Measurements from ENCODE around the gene SSR1. TPM values are rescaled to one million over a fixed set of nuclear protein-coding genes. Genes with fewer than 3 reads are reported as not detected.

Gene SSR1
- total RNA-seq, 4 donors from 2014 or later: 26.6 to 65.7 (median 36.8) TPM

DNA sequence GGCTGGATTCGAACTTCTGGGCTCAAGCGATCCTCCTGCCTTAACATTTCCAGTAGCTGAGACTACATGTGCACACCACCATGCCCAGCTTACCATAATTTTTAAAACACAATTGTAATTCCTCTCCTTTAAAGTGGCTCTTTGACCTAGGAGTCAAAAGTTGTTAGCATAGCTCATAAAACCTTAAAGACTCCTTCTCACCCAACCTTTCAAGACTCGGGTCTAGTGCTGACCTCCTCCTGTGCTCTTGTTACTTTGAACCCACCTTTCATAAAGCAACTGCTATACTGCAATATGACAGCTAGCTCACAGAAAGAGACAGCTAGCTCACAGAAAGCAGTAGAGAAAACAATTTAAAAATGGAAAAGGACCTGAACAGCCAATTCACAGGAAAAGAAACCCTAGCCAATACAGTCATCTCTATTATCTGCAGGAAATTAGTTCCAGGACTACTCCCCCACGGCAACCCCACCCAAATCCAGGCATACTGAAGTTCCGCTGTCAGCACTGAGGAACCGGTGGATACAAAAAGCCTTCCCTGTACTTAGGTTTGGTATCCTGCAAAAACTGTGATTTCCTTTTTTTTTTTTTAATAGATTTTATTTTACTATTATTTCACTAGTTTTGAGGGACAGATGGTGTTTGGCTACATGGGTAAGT is 20.3 kb downstream of the SSR1 start:
- H3K9me3 ChIP-seq: no peaks in the 10 kb centered on the region
- no peak for TF ChIP-seq POLR2A (IDR thresholded peaks at IDR 0.05)
- TF ChIP-seq, protein P1, sequence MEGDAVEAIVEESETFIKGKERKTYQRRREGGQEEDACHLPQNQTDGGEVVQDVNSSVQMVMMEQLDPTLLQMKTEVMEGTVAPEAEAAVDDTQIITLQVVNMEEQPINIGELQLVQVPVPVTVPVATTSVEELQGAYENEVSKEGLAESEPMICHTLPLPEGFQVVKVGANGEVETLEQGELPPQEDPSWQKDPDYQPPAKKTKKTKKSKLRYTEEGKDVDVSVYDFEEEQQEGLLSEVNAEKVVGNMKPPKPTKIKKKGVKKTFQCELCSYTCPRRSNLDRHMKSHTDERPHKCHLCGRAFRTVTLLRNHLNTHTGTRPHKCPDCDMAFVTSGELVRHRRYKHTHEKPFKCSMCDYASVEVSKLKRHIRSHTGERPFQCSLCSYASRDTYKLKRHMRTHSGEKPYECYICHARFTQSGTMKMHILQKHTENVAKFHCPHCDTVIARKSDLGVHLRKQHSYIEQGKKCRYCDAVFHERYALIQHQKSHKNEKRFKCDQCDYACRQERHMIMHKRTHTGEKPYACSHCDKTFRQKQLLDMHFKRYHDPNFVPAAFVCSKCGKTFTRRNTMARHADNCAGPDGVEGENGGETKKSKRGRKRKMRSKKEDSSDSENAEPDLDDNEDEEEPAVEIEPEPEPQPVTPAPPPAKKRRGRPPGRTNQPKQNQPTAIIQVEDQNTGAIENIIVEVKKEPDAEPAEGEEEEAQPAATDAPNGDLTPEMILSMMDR (IDR thresholded peaks at IDR 0.05): no peak
- H3K27ac ChIP-seq: no peak overlapping the region
- H3K4me1 ChIP-seq: no peaks in the 10 kb centered on the region
- no peaks in the 10 kb centered on the region for H3K27me3 ChIP-seq
- no peak for DNase-seq
- H3K4me3 ChIP-seq: no peak overlapping the region
- peaks cover 0 to 97% (median 0%) of the 10 kb centered on the region in 3 donors for H3K36me3 ChIP-seq

DNA sequence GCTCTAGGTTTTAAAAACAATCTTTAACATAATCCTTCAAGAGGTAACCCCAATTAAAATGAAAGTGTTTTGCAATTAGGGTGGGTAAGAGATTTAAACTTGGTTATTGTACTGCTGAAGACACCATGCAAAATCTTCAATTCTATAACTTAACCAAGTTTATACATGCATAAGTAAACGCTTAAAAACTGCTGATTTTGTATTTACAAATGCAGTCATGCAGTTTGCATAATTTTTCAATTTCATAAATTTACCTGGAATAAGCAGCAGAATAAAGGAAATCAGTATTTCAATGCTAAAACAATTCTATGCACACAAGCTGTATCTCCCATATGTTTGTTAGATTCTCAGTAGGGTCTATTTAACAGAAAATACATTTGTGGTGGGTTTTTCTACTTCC is 22.9 kb downstream of the SSR1 start:
- H3K4me1 ChIP-seq: no peaks in the 10 kb centered on the region
- no peaks in the 10 kb centered on the region for H3K9me3 ChIP-seq
- H3K36me3 ChIP-seq: peaks cover 0 to 99% (median 0%) of the 10 kb centered on the region in 3 donors
- no peak overlapping the region for H3K27ac ChIP-seq
- DNase-seq: no peak
- H3K4me3 ChIP-seq: no peak overlapping the region
- no peaks in the 10 kb centered on the region for H3K27me3 ChIP-seq
- TF ChIP-seq, protein P1 (IDR thresholded peaks at IDR 0.05): no peak
- no peak for TF ChIP-seq POLR2A (IDR thresholded peaks at IDR 0.05)

- H3K9me3 ChIP-seq: no peaks in the 10 kb centered on the region
- H3K27ac ChIP-seq: no peak overlapping the region
- H3K4me3 ChIP-seq: no peak overlapping the region
- no peaks in the 10 kb centered on the region for H3K4me1 ChIP-seq
- no peaks in the 10 kb centered on the region for H3K27me3 ChIP-seq
- no peak for TF ChIP-seq POLR2A (IDR thresholded peaks at IDR 0.05)
- TF ChIP-seq, protein P1 (IDR thresholded peaks at IDR 0.05): no peak
- H3K36me3 ChIP-seq: peaks cover 0 to 56% (median 0%) of the 10 kb centered on the region in 3 donors
- no peak for DNase-seq
Measured at GRCh38 chr6:7285416-7285815, 27.6 kb downstream of the SSR1 start.

GRCh38 chr6:7283676-7284075 is 29.3 kb downstream of the SSR1 start:
- Histone ChIP-seq H3K9me3 (no peaks in the 10 kb centered on the region), H3K27ac (no peak overlapping the region), H3K4me1 (no peaks in the 10 kb centered on the region), H3K4me3 (no peak overlapping the region), H3K27me3 (no peaks in the 10 kb centered on the region), H3K36me3 (peaks cover 0 to 39% (median 0%) of the 10 kb centered on the region in 3 donors)
- TF ChIP-seq, protein P1 (IDR thresholded peaks at IDR 0.05): no peak
- no peak for TF ChIP-seq POLR2A (IDR thresholded peaks at IDR 0.05)
- no peak for DNase-seq

GRCh38 chr6:7282097-7282906 is 30.7 kb downstream of the SSR1 start:
- Histone ChIP-seq H3K9me3 (no peaks in the 10 kb centered on the region), H3K27ac (no peak overlapping the region), H3K4me3 (no peak overlapping the region), H3K27me3 (no peaks in the 10 kb centered on the region), H3K4me1 (peaks cover 0 to under 1% (median 0%) of the 10 kb centered on the region in 4 donors), H3K36me3 (peaks cover 0 to 25% (median 0%) of the 10 kb centered on the region in 3 donors)
- no peak for DNase-seq
- TF ChIP-seq POLR2A (IDR thresholded peaks at IDR 0.05): no peak
- TF ChIP-seq, protein P1 (IDR thresholded peaks at IDR 0.05): no peak

Data from Peyer's patch (tissue), 4 donors.